ENCODE data around the gene RHOB. TPM values are rescaled to one million over a fixed set of nuclear protein-coding genes. Genes with fewer than 3 reads are reported as not detected.

RHOB gene
- total RNA-seq, 1 donor from 2014 or later: 217 TPM

DNA sequence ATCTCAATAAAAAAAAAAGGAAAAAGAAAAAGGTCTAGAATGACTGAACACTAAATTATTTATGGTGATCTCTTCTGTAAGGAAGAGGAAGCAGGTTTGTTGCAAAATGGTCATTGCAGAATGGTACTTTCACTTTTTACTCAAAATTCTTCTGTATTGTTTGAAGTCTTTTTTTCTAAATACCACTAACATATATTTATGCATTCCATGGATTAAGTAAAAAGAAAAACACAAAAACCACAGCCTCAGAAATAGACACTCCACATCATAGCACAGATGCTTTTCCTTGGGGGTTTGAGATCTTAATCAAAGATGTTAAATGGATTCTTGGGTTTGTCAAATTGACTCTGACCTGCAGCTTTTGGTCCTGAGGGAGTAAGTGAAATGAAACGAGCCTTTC is 47.4 kb downstream of the RHOB start:
- no peak for DNase-seq

DNA sequence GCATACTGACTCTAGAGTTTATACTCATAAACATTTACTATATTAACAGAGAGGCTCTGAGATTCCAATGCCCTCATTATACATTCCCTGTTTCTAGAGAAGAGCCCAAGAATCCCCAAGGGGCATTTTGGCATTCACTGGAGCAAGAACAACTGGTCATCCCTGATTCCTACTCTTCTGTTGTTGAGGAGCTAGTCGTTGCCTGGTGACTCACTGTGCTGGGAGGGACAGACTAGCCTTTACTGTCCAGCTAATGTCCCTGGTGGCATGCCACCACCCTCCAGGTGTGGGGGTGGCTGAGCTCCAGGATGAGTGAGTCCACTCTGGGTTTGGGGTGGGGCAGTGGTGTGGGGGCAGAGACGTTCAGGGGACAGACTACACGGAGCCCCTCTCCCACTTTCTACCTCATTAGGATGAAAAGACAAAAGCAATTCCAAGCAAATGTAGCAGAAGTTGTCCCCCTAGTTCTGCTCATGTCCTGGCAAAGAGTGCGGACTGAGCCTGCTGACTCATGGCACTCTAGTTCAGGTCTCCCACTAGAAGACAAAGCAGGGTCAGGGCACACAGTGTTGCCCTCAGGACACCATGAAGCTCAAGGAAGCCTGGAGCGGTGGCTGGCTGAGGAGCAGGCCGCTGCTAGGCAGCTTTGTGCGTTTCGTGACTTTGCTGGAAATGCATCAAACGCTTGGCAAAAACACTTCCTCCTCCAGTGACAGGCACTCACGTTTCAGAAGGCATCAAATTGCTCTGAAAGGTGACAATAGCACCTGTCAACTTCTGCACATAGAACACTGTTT is 49.4 kb downstream of the RHOB start:
- no peak for DNase-seq

DNA sequence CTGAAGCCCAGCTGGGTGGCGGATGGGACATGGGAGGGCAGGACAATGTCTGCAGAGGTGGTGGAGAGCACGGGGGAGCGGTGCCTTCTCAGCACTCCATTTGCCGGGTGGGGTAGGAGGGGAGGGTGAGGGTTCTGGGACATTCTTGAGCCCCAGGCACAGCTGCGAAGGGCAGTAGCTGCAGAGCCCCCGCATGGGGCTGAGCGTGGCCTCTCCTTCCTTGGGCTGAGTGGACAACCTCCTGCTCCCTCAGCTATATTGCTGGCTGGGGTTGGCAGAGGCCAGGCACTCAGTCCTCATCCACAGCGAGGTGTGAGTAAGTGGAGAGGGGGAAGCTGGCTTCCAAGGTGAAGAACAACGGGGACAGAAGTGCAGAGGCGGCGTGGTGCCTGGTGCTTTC is 50.1 kb downstream of the RHOB start:
- no peak for DNase-seq

Small RNA genes lying within 50 kb of the gene (small RNA-seq; reads per million reads assigned to genes)
- gene RF00019 (ENCODE audit: low replicate concordance) (not detected), gene RNA5SP86 (ENCODE audit: low replicate concordance) (not detected)

Other genes with a start within 250 kb of the RHOB start
- gene SDC1, start 221.9 kb upstream of the RHOB start, total RNA-seq: 44.2 TPM
- 110 TPM for gene PUM2, start 96.2 kb upstream of the RHOB start, total RNA-seq
- 13.7 TPM for gene HS1BP3, start 204.0 kb downstream of the RHOB start, total RNA-seq
- 0.82 TPM for gene GDF7, start 220.1 kb downstream of the RHOB start, total RNA-seq

Measured in tongue (tissue), 3 donors.